Stimulated activated CD8-positive, alpha-beta memory T cell treated with anti-CD3 and anti-CD28 coated beads, Interleukin-4, amount 100 ng/mL, for 4 hours (primary cell): Measurements from ENCODE around the gene HIF1AN.

Source experiments
- DNase-seq, 2 donors: peaks; one replicate each; pipeline ENCODE4 v3.0.0-alpha.2; 2020; ENCODE audit warnings: low read depth in 2 of 2, low spot score in 1 of 2

The HIF1AN gene

GRCh38 chr10:100535715-100536353, at the start of gene HIF1AN:
TSS of gene HIF1AN (plus strand) at chr10:100535943. CDS start at chr10:100535959, 16 bp downstream.
- peak; percentile 75 for DNase-seq

- DNase-seq: no peak
These were observed 48.2 kb upstream of the HIF1AN start for GRCh38 chr10:100487529-100487928.

DNA sequence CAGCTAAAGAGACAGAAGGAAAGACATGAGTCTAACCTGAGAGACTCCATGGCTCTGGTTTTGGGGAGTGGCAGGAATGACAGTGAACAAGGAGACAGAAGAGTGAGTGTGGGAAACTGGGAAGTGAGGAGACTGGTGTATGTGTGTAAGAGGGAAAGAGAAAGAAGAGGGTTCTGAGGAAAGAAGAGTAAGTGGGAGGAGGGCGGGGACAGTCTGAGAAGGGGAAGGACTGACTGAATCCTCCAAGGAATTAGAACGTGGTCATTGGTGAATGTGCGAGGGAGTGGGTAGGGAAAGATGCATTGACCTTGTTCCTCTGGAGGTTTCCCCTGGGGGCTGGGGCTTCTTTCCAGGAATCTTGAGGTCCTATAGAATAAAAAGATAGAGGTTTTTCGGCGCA, 46.3 kb upstream of the HIF1AN start:
- DNase-seq: no peak

DNA sequence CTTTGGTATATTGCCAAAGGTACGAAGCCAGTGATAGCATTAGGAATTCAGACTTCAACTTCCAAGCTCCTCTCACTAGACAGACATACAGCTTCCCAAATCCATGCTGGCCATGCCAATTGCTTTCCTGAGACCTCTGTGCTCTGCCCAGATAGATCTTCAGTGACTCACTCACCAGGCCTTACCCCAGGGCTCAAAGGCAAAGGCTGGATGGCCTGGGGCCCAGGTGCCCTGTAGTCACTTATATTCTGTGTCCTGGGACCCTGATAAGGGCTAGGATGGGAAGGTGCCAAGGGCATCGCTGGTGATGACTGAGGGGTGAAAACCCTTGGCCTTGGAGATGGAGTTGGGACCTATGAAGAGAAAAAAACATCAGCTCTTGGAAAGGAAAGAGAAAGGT, 45.2 kb upstream of the HIF1AN start:
- no peak for DNase-seq

DNA sequence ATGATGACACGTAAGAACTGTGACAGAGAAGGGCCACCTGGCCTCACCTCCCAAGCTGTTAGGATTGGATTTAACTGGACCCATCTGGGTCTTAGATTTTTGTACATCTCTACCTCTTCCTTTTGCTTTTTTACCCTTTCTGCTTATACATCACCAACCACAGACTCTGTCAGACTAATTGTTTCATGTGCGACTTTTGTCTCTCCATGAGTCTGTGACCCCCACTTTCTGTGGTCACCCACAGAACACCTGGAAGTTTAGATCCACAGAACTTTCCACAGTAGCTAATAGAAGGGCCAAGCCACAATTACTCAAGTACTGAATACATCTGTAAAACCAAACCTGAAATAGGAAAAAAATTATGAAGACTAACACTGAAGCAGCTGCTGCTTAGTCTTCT, 39.2 kb upstream of the HIF1AN start:
- DNase-seq: no peak

- DNase-seq: no peak
These were observed 37.7 kb upstream of the HIF1AN start for GRCh38 chr10:100498059-100498458.

DNA sequence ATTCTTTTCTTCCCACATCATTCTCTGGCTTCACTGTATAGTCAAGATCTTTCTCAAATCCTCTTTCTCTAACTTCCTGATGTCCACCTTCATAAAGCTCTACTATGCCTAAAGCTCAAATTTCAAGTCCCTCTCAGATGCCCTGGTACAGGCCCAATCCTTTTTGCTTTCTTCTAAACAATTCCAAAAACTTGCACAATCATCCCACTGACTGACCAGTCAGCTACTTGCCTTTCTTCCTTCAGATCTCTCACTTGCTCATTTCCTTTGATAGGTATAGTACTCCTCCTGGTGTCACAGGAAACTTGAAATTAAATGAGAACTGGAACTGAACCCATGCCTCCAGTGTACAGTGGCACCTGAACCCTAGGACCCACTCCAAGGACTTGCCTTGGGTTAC, 34.3 kb upstream of the HIF1AN start:
- no peak for DNase-seq

DNA sequence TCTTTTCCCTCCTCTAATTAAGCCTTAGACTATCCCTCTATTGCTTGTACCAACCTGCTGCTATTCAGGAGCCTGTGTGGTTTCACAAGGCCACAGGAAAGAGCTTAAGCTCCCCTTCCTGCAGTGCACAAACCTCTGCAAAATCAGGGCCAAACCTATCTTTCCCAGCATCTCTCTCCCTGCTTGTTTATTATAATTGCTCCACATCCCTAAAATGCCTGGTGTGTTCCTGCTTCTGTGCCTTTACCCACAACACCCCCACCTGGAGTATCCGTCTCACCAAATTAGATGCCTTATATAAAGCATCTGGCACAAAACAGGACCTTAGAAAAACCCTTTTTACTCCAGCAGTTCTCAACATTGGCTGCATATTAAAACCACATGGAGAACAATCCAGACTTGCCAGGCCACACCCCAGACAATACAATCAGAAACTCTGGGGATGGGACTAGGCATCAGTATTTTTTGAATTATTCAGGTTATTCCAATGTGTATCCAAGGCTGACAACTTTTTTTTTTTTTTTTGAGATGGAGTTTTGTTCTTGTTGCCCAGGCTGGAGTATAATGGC, 32.7 kb upstream of the HIF1AN start:
- no peak for DNase-seq

GRCh38 chr10:100504096-100504495, 31.6 kb upstream of the HIF1AN start:
- no peak for DNase-seq

DNA sequence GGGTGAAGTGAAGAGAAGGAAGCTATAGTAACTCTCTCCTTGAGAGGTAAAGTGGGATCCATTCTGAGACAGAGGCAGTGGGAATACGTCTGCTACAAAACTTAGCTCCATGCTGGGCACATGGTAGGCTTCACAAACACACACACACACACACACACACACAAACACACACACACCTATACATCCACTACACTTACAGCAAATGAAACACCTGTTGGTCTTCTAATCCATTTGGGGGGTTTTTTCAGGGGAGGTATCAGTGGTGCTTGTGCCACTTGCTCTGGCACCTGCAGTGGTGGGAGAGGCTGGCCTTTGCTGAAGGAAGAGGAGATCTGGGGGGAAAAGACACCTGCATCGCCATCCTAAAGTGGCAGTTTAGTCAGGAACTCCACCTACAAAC, 30.6 kb upstream of the HIF1AN start:
- DNase-seq: no peak

DNA sequence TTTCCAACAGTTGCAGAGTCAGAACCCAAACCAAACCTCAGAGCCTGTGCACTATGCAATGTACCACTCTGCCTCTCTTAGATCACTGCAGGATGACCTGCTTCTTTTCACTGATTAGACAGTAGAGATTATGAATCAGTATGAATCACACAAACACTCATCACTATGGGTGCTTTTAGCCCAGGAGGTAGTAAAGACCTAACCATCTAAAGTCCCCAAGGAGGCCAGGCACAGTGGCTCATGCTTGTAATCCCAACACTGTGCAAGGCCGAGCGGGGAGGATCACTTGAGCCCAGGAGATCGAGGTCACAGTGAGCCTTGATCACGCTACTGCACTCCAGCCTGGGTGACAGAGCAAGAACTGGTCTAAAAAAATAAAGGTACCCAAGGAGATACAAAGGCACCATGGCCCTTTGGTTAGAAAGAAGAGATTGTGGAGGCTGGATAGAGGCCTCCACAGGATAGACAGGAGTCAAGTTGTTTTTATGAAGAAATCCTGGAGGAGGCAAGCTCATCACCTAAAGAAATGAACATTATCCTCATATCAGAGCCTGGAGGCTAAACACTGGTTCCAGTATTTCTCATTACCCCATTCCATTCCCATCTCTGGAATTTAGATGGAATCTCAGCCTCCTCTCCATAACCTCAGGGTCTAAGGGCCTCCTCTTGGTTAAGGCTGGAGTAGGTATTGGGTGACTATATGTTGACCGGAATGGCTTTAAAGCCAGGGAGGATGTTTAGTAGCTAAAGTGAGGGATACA, 29.0 kb upstream of the HIF1AN start:
- DNase-seq: no peak

GRCh38 chr10:100507357-100507732, 28.4 kb upstream of the HIF1AN start:
- DNase-seq: no peak

- no peak for DNase-seq
These were observed 27.5 kb upstream of the HIF1AN start for GRCh38 chr10:100508266-100508665.

DNA sequence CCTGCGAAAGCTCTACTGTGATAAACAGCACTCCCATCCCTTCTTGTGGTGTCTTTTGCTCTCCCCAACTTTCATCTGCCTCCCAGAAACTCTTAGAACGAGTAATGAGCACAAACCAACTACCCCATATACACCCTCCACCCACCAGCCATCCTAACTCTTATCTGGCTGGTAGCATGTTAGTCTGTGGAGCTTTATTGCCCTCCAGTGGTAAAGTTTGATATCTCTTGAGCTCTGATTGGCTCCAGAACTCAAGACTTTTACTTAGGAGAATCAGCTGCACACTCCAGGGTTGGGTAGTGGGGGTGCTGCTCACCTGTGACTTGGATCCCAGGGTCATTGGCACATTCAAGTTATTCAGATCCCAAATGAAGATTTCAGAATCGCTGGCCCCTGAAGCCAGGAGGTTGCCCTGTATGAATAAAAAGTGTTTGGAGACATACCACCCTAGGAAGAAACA, 27.0 kb upstream of the HIF1AN start:
- DNase-seq: no peak

- DNase-seq: peak in 1 of 2 donors; percentile 42
These were observed 26.4 kb upstream of the HIF1AN start for GRCh38 chr10:100509241-100509840.

- peak; percentile 26 to 56 for DNase-seq
These were observed 25.0 kb upstream of the HIF1AN start for GRCh38 chr10:100510533-100511308.

DNA sequence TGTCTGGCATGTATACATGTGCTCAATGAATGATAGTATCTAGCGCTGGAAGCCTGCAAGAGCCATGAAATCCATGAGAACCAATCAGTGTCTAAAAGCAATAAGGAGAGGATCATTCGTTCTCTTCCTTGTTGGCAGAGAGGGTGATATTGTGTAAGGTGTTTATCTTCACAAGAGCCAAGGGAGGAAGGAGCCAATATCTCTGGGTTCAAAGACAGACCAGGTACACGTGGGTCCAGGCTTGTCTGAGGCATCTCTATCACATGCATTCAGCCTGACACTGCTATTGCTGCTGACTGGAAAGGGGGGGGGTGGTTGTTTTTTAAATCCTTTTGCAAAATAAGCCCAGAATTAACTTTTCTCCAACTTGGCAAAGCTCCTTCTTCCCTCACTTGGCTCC, 20.1 kb upstream of the HIF1AN start:
- no peak for DNase-seq

DNA sequence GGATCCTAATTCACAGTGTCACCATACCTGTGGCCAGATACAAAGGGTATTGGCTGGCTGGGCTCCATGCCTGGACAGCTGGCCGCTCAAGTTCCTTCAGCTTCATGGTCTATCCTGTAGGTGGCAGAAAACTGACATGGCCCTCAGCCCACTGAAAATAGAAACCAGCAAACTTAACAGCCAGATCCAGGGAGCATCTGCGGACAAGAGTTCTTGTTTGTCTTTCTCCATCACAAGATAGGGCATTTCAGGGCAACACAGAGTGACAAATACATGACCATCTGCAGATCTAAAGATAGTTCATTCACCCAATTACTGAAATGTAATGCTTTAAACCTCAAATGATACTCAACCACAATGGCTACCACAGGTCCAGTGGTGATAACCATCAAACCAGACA, 18.9 kb upstream of the HIF1AN start:
- DNase-seq: no peak

- DNase-seq: peak in 1 of 2 donors; percentile 42
These were observed 16.9 kb upstream of the HIF1AN start for GRCh38 chr10:100518761-100519241.

GRCh38 chr10:100519311-100520051, 16.3 kb upstream of the HIF1AN start, which contains the start of gene SEC31B:
TSS of gene SEC31B (minus strand) at chr10:100519861. CDS start at chr10:100516952, 2,909 bp downstream.
- no peak for DNase-seq
